Left lung (tissue), 10 donors: ENCODE data around the gene SRGAP2C. TPM values are rescaled to one million over a fixed set of nuclear protein-coding genes. Genes with fewer than 3 reads are reported as not detected.
"Not testable (repeated sequence)": the region's sequence is repeated elsewhere in the genome, so short reads cannot be mapped to it uniquely, and the experiment has no call there.

Source experiments
- ATAC-seq: fragments of 200-7000 bp; cut with Tn5 transposase; one replicate; pipeline ENCODE4 v1.9.1; 2020; ENCODE audit warnings: moderate library complexity
- DNase-seq, 4 donors: peaks; one replicate each; pipeline ENCODE4 v3.0.0-alpha.2; 2013 to 2020
- H3K27ac ChIP-seq, 2 donors: fragments of 200-600 bp; sonication (generic) in 1 of 2; one replicate each; pipeline versions ENCODE4 v1.5.0 to v1.8.0; 2020 to 2021
- H3K27me3 ChIP-seq, 2 donors: fragments of 200-600 bp; sonication (generic) in 1 of 2; one replicate each; pipeline versions ENCODE4 v1.5.0 to v1.8.0; 2020 to 2021
- H3K36me3 ChIP-seq, 2 donors: fragments of 200-600 bp; sonication (generic) in 1 of 2; one replicate each; pipeline versions ENCODE4 v1.5.0 to v1.8.0; 2020 to 2021
- H3K4me1 ChIP-seq, 2 donors: fragments of 200-600 bp; one replicate each; pipeline ENCODE4 v1.8.0; 2021
- H3K4me3 ChIP-seq, 2 donors: fragments of 200-600 bp; sonication (generic) in 1 of 2; one replicate each; pipeline versions ENCODE4 v1.5.0 to v1.8.0; 2020 to 2021; ENCODE audit warnings: mild to moderate bottlenecking in 1 of 2
- H3K9me3 ChIP-seq, 2 donors: fragments of 200-600 bp; sonication (generic) in 1 of 2; one replicate each; pipeline versions ENCODE4 v1.5.0 to v1.8.0; 2020 to 2021
- intact Hi-C, 2 donors: fragments of 100-400 bp; cut with DNase I; formaldehyde crosslinking; loops; one replicate each; pipeline versions ENCODE4 v1.11.2 to v1.14.2; 2022
- polyA plus RNA-seq, 6 donors: library from polyadenylated mRNA; unstranded; fragments of 120-200 nt; gene quantifications; one replicate each; pipeline ENCODE4 v1.2.1, GENCODE V29; 2013; ENCODE audit not compliant: insufficient read length in 6 of 6
- total RNA-seq, 2 donors: library from RNA; stranded (reverse); fragmentation: NEBNext Ultra II Directional; extraction: Animal tissue kit (Norgen Biotek cat#: 25700); gene quantifications; one replicate each; pipeline ENCODE4 v1.2.1, GENCODE V29; 2021
- donor health status: DM: no; HTN: yes; CAD: no.
- donor health status: DM: no; HTN: no; CAD: no.

Gene SRGAP2C
- total and polyA plus RNA-seq, 8 donors = 13.9 to 28.1 (median 16.3) TPM

DNA sequence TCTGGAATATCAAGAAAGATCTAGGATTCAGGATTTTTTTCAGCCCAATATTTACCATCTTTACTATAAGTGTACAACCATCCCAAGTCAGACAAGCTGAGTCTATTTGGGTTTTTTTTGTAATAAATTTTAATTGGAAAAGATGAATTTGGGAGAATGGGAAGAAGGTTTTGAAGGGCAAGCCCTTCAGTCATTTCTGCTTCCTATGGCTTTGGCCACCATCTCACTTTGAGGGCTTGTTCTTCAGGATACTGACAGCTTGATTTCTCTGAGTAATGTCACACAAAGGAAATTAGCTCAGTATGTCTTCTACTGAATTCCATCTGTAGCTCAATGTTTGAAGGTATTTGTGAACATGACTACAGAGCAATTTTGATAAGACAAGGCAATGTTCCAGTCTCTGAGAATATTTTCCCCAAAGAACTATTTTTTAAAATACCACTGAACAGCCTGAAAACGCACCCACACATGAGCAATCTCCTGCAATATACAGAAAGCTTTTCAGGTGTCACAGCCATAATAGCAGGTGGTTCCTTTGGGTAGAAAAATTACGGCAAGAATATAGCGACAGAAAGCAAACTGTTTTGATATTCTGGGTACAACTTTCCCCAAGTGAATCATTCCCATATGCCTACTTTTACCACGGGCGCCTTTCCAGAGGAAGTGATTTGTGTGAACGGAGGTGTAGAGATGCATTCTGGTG, 23.4 kb upstream of the SRGAP2C start:
- DNase-seq, H3K36me3 ChIP-seq, H3K4me1 ChIP-seq, H3K27me3 ChIP-seq, H3K9me3 ChIP-seq, H3K27ac ChIP-seq, H3K4me3 ChIP-seq, intact Hi-C loops, ATAC-seq: not testable (repeated sequence)

DNA sequence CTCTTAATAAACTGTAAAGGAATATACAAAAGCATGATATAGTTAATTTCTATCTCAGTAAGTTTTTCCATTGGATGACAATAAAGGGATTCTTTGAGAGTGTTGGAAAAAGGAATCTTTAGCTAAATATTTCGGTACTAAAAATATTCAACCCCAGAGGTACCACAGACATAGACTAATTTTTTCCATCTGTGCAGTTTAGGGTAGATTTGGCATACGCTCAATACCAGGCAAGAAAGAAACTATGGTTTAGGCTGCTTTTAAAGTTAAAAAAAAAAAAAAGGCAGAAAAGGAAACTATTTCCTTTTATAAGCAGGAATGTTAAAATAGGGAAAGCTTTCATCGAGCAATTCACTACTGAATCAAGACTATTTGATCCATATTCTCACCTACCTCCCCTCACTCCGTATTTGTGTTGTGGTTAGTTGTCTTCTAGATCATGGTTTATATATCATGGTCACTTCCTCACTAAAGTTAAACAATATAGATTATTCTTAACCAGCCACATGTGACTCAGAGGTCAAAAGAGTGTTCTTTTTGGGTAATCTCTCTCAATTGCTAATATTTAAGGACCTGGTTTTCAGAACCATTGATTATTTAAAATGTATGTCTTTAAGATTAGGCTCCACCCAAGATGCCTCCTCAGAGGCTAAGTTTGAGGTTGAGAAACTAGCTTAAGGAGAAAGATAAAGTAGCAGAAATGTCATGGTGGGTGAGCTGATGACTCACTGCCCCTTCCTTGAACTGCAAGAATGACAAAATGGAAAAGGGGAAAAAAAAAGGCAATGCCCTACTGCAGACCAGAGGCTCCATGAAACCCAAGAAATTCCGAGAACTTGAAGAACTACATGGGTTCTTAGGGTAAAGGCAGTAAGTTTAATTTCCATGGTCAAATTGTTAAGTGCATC, 20.7 kb upstream of the SRGAP2C start:
- peak in 1 of 4 donors; percentile 32 for DNase-seq
- intact Hi-C loops, H3K4me1 ChIP-seq, H3K27me3 ChIP-seq, H3K4me3 ChIP-seq, H3K36me3 ChIP-seq, H3K9me3 ChIP-seq, H3K27ac ChIP-seq: not testable (repeated sequence)
- ATAC-seq = peak; percentile 68

DNA sequence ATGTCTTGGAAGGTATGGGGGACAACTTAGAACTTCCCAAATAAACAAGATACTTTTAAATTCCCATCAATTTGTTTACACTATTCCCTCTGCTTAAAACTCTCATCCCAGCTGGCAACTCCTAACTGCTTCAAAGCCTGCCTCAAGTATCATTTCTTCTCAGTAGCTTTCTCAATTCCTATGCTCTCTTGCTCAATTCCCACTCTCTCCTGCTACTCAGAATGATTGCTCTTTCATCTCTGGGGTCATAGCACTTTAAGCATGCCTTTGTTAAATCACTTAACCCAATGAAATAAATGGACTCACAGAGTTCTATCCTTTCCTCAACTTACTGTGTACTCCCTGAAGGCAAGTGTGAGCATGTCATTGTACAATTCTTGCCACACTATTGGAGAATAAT, 19.5 kb upstream of the SRGAP2C start:
- H3K4me3 ChIP-seq, intact Hi-C loops, H3K27me3 ChIP-seq, H3K36me3 ChIP-seq, H3K27ac ChIP-seq, H3K4me1 ChIP-seq, H3K9me3 ChIP-seq, DNase-seq: not testable (repeated sequence)
- ATAC-seq = peak; percentile 69

DNA sequence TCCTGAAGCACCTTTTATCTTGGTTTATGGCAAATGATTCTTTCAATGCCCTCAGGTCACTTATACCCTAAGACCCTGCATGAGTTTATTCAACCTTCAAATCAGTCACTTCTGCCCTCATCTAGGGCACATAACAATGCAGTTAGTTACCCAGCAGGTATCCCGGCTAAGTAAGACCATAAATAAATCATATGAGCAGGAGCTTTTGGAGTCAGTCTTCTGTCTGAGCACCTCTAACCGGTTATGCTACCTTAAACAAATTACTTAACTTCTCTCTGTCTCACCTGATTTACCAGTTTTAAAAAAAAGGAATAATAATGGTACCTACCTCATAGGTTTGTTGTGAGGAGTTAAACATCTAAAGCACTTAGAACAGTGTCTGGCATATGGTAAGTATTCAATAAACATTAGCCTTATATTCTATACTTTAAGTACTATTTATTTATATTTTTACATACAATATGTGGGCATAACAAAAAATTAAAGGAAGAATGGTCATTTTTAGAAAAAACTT, 17.5 kb upstream of the SRGAP2C start:
- H3K27me3 ChIP-seq, H3K36me3 ChIP-seq, intact Hi-C loops, H3K9me3 ChIP-seq, DNase-seq, H3K4me1 ChIP-seq, H3K27ac ChIP-seq, H3K4me3 ChIP-seq, ATAC-seq: not testable (repeated sequence)

DNA sequence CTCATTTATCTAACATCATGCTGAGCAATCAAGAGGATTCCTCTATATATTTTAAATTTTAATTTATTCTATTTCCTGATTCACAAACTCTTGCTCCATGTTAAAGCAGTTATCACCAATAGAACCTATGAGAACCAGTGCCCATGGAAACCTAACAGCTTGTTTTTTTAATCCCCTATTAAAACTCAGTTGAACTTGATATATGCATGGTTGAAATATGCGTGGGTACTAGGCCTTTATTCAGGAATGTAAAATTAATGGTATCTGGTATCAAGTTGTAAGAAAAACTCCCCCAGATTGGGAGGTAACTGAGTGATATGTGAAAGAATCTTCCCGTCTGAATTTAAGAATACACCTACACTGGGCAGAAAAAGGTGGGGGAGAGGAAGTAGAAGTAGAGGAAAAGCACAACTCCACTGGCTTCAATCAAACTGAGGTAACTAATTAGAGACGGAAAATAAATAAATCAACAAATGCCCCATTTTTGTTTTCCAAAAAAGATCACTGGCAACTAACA, 16.6 kb upstream of the SRGAP2C start:
- H3K27me3 ChIP-seq, H3K9me3 ChIP-seq, H3K4me1 ChIP-seq, H3K4me3 ChIP-seq, ATAC-seq, DNase-seq, H3K27ac ChIP-seq, intact Hi-C loops, H3K36me3 ChIP-seq: not testable (repeated sequence)

DNA sequence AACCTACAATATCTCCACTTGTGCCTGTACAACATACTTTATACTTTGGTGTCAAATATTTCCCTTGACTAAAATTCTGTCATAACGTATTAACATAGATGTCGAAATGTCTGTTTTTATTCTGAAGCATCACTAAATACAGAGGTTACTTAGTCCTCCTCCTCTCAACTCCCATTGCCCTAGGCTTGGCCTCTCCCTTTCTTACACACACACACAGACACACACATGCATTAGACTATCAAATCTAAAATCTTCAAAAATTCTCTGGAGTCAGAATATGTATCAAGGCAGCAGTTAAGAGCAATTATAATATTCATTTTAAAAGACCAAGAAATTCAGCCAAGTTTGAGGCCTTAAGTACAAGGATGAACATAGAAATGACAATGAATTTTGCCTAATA, 8.1 kb upstream of the SRGAP2C start:
- H3K9me3 ChIP-seq, H3K27me3 ChIP-seq, intact Hi-C loops, H3K4me1 ChIP-seq, DNase-seq, H3K36me3 ChIP-seq, H3K4me3 ChIP-seq, ATAC-seq, H3K27ac ChIP-seq: not testable (repeated sequence)

DNA sequence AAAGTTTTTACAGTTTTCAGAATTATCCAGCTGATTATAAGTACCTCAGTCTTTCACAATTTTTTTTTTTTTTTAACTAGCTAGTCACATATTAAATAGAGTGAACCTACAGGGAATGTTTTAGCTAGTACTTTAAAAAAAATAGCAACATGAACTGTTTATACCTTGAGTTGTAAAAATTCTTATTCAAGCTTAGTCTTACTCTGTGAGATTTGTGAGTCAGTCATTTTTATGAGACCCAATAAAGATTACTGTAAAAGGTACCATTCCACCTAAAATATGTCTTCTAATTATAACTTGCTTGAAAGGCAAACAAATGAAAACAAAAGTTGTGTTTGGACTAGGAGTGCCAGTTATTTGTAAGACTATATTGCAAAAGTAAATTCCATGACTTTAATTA, 6.6 kb upstream of the SRGAP2C start:
- intact Hi-C loops, H3K27ac ChIP-seq, H3K27me3 ChIP-seq, H3K9me3 ChIP-seq, H3K36me3 ChIP-seq, DNase-seq, H3K4me1 ChIP-seq, H3K4me3 ChIP-seq, ATAC-seq: not testable (repeated sequence)

DNA sequence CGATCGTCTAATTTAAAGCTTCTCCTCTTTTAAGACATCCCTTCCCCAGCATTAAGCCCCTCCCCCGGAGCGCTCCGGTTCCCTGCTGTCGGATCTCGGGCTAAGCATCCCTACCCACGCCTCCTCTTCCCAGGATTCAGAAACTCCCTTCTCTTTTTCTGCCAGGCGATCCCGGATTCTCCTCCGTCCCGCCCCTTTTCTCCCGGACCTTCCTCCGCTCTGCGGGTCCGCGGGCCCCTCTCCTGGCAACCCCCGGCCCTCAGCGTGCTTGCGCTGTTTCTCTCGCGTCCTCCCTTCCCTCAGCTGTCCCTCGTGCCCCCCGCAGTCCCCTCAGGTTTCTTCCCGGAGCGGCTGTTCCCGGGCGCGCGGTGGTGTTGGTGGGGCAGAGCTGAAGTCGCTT, 908 bp upstream of the SRGAP2C start:
- DNase-seq = peak in 2 of 4 donors; percentile 29 to 39
- H3K9me3 ChIP-seq, ATAC-seq, H3K36me3 ChIP-seq, H3K27me3 ChIP-seq, H3K27ac ChIP-seq, intact Hi-C loops, H3K4me1 ChIP-seq: not testable (repeated sequence)
- H3K4me3 ChIP-seq = peak overlapping the region in 1 of 2 donors; percentile 34

DNA sequence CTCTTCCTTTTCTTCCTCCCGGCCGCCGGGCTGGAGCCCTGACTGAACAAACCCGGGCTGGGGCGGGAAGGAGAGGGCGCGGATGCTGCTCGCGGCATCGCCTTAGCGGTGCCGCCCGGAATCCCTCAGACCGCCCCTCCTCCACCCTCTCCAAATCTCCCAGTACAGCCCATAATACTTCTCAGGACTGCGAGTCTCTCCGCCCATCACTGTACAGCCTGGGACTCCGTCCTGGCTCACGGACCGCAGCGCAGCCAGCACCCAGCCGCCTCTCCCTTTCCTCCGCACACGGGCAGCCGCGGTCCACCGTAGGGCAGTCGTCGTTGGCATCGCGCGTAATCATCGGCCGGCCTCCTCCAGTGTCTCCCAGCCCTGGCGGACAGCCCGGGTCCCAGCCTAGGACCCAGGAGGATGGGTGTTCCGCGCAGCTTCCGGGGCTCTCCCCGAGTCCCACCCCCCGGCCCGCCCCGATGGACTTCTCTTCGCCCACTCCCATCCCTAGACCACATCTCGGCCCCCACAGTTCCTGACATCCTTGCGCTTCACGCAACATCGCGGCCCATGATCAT, 449 bp downstream of the SRGAP2C start:
- ATAC-seq (peak; percentile 40), DNase-seq (peak in 1 of 4 donors; percentile 20)
- H3K4me3 ChIP-seq = peak overlapping the region in 1 of 2 donors; percentile 37
- intact Hi-C loops, H3K36me3 ChIP-seq, H3K27me3 ChIP-seq, H3K4me1 ChIP-seq, H3K9me3 ChIP-seq: not testable (repeated sequence)
- H3K27ac ChIP-seq = peak overlapping the region in 1 of 2 donors; percentile 63

DNA sequence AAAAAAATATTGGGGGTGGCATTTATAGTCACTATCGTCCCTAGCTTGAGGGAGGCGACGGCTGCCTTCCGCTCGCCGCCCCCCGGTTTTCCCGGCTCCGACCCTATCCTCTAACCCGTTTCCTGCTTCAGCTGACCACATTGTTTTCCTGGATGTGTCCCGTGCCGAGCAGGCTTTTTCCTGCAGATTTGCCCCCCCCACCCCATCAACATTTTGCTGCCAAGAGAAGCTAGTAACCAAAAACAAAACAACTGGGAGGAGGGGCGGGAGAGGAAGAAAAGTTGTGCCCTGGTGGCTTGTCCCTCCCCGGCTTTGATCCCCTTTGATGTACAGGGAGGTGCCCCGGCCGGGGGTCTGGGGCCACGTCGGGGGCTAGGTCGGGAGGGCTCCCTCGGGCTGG, 1.4 kb downstream of the SRGAP2C start:
- H3K4me3 ChIP-seq, H3K4me1 ChIP-seq, H3K36me3 ChIP-seq, H3K27me3 ChIP-seq, H3K27ac ChIP-seq, intact Hi-C loops, ATAC-seq, H3K9me3 ChIP-seq: not testable (repeated sequence)
- DNase-seq = peak in 1 of 4 donors; percentile 24

DNA sequence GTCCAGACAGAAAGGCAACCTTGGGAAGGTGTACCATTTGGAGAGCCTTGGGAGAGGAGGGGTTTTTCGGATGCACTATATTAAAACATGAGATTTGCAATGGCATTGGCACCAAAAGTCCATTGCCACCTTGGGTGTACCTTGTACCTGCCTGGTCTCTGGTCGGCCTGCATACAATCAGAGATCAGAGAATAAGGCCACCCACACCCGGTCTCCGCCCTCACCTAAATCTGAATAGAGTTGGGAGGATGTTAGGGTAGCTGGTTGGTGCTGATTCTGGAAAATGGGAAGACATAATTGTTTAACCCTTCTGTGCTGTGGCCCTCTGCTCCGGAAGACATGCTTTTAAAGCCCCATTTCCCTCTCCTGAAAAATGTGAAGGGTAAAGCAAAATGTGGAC, 3.1 kb downstream of the SRGAP2C start:
- DNase-seq, H3K27me3 ChIP-seq, ATAC-seq, H3K27ac ChIP-seq, H3K36me3 ChIP-seq, H3K4me1 ChIP-seq, intact Hi-C loops, H3K9me3 ChIP-seq: not testable (repeated sequence)
- peak overlapping the region in 1 of 2 donors; percentile 20 for H3K4me3 ChIP-seq

DNA sequence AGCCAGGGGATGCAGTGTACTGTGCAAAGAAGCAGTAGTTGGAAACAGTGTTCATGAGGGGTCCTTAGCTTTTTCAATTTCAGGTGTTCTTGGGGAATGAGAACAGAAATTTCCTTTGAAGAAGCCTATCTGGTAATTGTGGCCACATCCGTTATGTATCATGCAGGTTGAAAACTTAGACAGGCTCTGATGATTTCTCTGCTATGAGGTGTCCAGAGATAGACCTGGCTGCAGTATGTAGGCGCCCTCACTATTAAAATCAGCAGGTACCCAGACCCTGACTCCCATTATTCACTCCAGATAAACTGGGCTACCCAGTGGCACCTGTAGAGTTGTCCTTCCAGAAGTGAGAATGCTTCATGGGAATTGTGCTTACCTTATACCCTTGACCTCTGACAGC, 7.7 kb downstream of the SRGAP2C start:
- intact Hi-C loops, H3K27ac ChIP-seq, H3K27me3 ChIP-seq, H3K36me3 ChIP-seq, H3K9me3 ChIP-seq, H3K4me1 ChIP-seq, ATAC-seq, DNase-seq, H3K4me3 ChIP-seq: not testable (repeated sequence)
